ENCODE measurements around the gene INTS3. TPM values are rescaled to one million over a fixed set of nuclear protein-coding genes. Genes with fewer than 3 reads are reported as not detected.
A peak's percentile ranks its signal among the peaks of the same experiment; 100 is the strongest.

INTS3 gene
- total and polyA plus RNA-seq, 10 of the 15 experiments (the other 5 are each of a cell fraction or from before 2014, with no cell fraction given), result 12.6 to 87.4 (median 30.8) TPM

DNA sequence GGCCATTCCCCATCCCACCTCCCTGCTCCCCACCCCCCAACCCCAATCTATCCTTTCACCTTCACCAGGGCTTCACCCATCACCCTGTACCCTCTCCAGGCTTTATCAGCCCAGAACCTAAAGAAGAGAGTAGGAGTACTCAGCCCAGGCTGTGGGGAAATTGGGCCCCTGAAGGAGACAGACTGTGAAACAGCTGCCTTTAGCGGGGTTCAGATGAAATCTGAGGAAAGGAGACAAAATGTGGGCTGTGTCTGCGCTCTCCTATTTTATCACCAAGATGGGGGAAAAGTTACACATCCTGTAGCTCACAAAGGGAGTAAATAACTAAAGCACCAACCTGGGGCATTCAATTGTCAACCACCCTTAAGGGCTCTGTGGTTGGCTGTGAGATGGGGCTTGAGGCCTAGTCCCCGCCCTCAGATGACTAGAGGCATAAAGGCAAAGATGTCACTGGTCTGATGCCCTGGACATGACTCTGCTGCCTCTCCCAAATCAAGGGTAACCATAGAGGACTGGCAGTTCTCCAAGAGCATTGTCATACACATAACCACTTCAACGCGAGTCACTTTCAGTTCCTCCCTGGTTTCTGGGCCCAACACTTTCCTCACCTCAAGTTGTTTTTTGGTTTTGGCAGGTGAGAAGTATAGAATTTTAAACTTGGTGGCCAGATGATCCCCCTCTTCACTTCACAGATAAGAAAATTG, 77.3 kb downstream of the INTS3 start (continued):
- TF ChIP-seq CEBPB (IDR thresholded peaks at IDR 0.05; ENCODE audit: borderline replicate concordance in 1 of 2, low read depth in 2 of 2, low read length in 2 of 2) (no peak), CBX5 (IDR thresholded peaks at IDR 0.05; ENCODE audit: low read depth) (no peak), IKZF2 (IDR thresholded peaks at IDR 0.05) (peak; percentile 91 to 95), YY1 (IDR thresholded peaks at IDR 0.05; ENCODE audit: low read depth, low read length) (0 out of 2 replicates have a peak, but pooled peaks have one; percentile 25), SUZ12 (IDR thresholded peaks at IDR 0.05; ENCODE audit: unreplicated experiment) (no peak), MEF2A (IDR thresholded peaks at IDR 0.05; ENCODE audit: insufficient read depth, low read depth, low read length) (peak; percentile 42; the same call in 1 of the 2 replicates), SMAD5 (IDR thresholded peaks at IDR 0.05; ENCODE audit: low read depth) (no peak), ESRRA (IDR thresholded peaks at IDR 0.05; ENCODE audit: low read length) (no peak), FOS (IDR thresholded peaks at IDR 0.05; ENCODE audit: borderline replicate concordance, extremely low read depth, insufficient read length) (no peak), POU2F2 (IDR thresholded peaks at IDR 0.05; ENCODE audit: borderline replicate concordance, low read depth, low read length) (peak; percentile 77; the same call in 1 of the 3 replicates), KLF5 (IDR thresholded peaks at IDR 0.05; ENCODE audit: partially characterized antibody) (no peak), HCFC1 (IDR thresholded peaks at IDR 0.05; ENCODE audit: low read length) (no peak), SUPT20H (IDR thresholded peaks at IDR 0.05; ENCODE audit: borderline replicate concordance, control insufficient read depth, low read depth, low read length) (no peak), RFX5 (IDR thresholded peaks at IDR 0.05; ENCODE audit: low read depth, low read length) (no peak)
- TF ChIP-seq, protein P1, sequence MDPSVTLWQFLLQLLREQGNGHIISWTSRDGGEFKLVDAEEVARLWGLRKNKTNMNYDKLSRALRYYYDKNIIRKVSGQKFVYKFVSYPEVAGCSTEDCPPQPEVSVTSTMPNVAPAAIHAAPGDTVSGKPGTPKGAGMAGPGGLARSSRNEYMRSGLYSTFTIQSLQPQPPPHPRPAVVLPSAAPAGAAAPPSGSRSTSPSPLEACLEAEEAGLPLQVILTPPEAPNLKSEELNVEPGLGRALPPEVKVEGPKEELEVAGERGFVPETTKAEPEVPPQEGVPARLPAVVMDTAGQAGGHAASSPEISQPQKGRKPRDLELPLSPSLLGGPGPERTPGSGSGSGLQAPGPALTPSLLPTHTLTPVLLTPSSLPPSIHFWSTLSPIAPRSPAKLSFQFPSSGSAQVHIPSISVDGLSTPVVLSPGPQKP (IDR thresholded peaks at IDR 0.05; ENCODE audit: low read depth, low read length), result no peak
- TF ChIP-seq, protein P2, sequence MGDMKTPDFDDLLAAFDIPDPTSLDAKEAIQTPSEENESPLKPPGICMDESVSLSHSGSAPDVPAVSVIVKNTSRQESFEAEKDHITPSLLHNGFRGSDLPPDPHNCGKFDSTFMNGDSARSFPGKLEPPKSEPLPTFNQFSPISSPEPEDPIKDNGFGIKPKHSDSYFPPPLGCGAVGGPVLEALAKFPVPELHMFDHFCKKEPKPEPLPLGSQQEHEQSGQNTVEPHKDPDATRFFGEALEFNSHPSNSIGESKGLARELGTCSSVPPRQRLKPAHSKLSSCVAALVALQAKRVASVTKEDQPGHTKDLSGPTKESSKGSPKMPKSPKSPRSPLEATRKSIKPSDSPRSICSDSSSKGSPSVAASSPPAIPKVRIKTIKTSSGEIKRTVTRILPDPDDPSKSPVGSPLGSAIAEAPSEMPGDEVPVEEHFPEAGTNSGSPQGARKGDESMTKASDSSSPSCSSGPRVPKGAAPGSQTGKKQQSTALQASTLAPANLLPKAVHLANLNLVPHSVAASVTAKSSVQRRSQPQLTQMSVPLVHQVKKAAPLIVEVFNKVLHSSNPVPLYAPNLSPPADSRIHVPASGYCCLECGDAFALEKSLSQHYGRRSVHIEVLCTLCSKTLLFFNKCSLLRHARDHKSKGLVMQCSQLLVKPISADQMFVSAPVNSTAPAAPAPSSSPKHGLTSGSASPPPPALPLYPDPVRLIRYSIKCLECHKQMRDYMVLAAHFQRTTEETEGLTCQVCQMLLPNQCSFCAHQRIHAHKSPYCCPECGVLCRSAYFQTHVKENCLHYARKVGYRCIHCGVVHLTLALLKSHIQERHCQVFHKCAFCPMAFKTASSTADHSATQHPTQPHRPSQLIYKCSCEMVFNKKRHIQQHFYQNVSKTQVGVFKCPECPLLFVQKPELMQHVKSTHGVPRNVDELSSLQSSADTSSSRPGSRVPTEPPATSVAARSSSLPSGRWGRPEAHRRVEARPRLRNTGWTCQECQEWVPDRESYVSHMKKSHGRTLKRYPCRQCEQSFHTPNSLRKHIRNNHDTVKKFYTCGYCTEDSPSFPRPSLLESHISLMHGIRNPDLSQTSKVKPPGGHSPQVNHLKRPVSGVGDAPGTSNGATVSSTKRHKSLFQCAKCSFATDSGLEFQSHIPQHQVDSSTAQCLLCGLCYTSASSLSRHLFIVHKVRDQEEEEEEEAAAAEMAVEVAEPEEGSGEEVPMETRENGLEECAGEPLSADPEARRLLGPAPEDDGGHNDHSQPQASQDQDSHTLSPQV (IDR thresholded peaks at IDR 0.05), result no peak
- TF ChIP-seq, protein P3, sequence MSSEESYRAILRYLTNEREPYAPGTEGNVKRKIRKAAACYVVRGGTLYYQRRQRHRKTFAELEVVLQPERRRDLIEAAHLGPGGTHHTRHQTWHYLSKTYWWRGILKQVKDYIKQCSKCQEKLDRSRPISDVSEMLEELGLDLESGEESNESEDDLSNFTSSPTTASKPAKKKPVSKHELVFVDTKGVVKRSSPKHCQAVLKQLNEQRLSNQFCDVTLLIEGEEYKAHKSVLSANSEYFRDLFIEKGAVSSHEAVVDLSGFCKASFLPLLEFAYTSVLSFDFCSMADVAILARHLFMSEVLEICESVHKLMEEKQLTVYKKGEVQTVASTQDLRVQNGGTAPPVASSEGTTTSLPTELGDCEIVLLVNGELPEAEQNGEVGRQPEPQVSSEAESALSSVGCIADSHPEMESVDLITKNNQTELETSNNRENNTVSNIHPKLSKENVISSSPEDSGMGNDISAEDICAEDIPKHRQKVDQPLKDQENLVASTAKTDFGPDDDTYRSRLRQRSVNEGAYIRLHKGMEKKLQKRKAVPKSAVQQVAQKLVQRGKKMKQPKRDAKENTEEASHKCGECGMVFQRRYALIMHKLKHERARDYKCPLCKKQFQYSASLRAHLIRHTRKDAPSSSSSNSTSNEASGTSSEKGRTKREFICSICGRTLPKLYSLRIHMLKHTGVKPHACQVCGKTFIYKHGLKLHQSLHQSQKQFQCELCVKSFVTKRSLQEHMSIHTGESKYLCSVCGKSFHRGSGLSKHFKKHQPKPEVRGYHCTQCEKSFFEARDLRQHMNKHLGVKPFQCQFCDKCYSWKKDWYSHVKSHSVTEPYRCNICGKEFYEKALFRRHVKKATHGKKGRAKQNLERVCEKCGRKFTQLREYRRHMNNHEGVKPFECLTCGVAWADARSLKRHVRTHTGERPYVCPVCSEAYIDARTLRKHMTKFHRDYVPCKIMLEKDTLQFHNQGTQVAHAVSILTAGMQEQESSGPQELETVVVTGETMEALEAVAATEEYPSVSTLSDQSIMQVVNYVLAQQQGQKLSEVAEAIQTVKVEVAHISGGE (CRISPR knock-in tag; IDR thresholded peaks at IDR 0.05), result no peak

Data from GM12878 (cell line).